KOPT-K1 (cell line): ENCODE data around the gene CSRP2.

Experiments used
- H3K27ac ChIP-seq: fragments of 200-600 bp; sonication (generic); 2 replicates; pipeline ENCODE4 v1.5.1; 2016; ENCODE audit warnings: antibody characterized with exemption, mild to moderate bottlenecking, low read depth, low read length; ENCODE audit not compliant: poor library complexity, severe bottlenecking
- H3K36me3 ChIP-seq: fragments of 200-600 bp; sonication (generic); 2 replicates; pipeline ENCODE4 v1.5.1; 2017; ENCODE audit warnings: antibody characterized with exemption, mild to moderate bottlenecking, low read length, moderate library complexity; ENCODE audit not compliant: insufficient read depth
- H3K9me3 ChIP-seq: fragments of 200-600 bp; sonication (generic); 2 replicates; pipeline ENCODE4 v1.5.1; 2017; ENCODE audit warnings: antibody characterized with exemption, low read length, mild to moderate bottlenecking; ENCODE audit not compliant: insufficient read depth, poor library complexity, severe bottlenecking

The CSRP2 gene

GRCh38 chr12:76878899-76879709 is at the start of gene CSRP2:
CSRP2 (minus strand) TSS chr12:76879019; CDS start chr12:76866260, 12,759 bp downstream.
- no peaks in the 10 kb centered on the region for H3K9me3 ChIP-seq
- H3K27ac ChIP-seq, result no peak within 1 kb of the TSS
- no peaks in the 10 kb centered on the region for H3K36me3 ChIP-seq

- Histone ChIP-seq H3K36me3 (no peaks in the 10 kb centered on the region), H3K9me3 (no peaks in the 10 kb centered on the region), H3K27ac (no peak overlapping the region)
These were observed 48.5 kb upstream of the CSRP2 start for GRCh38 chr12:76927170-76927784.

- no peak overlapping the region for H3K27ac ChIP-seq
- no peaks in the 10 kb centered on the region for H3K9me3 ChIP-seq
- H3K36me3 ChIP-seq, result no peaks in the 10 kb centered on the region
These were observed 46.3 kb upstream of the CSRP2 start for GRCh38 chr12:76925135-76925534.

GRCh38 chr12:76922866-76923265 is 44.0 kb upstream of the CSRP2 start:
- H3K9me3 ChIP-seq, result no peaks in the 10 kb centered on the region
- no peak overlapping the region for H3K27ac ChIP-seq
- no peaks in the 10 kb centered on the region for H3K36me3 ChIP-seq

- H3K36me3 ChIP-seq, result no peaks in the 10 kb centered on the region
- H3K9me3 ChIP-seq, result no peaks in the 10 kb centered on the region
- H3K27ac ChIP-seq, result no peak overlapping the region
These were observed 43.3 kb upstream of the CSRP2 start for GRCh38 chr12:76921891-76922664.

- Histone ChIP-seq H3K27ac (no peak overlapping the region), H3K9me3 (no peaks in the 10 kb centered on the region), H3K36me3 (no peaks in the 10 kb centered on the region)
These were observed 42.3 kb upstream of the CSRP2 start for GRCh38 chr12:76921100-76921471.

- H3K36me3 ChIP-seq, result no peaks in the 10 kb centered on the region
- no peak overlapping the region for H3K27ac ChIP-seq
- H3K9me3 ChIP-seq, result no peaks in the 10 kb centered on the region
These were observed 41.6 kb upstream of the CSRP2 start for GRCh38 chr12:76920172-76921099.

GRCh38 chr12:76919383-76920171 is 40.8 kb upstream of the CSRP2 start:
- H3K9me3 ChIP-seq, result no peaks in the 10 kb centered on the region
- H3K27ac ChIP-seq, result no peak overlapping the region
- no peaks in the 10 kb centered on the region for H3K36me3 ChIP-seq

GRCh38 chr12:76916170-76916540 is 37.3 kb upstream of the CSRP2 start:
- Histone ChIP-seq H3K27ac (no peak overlapping the region), H3K9me3 (no peaks in the 10 kb centered on the region)

GRCh38 chr12:76915361-76916169 is 36.7 kb upstream of the CSRP2 start:
- no peak overlapping the region for H3K27ac ChIP-seq
- no peaks in the 10 kb centered on the region for H3K36me3 ChIP-seq
- no peaks in the 10 kb centered on the region for H3K9me3 ChIP-seq

More at GRCh38 chr12:76916170-76916540, 37.3 kb upstream of the CSRP2 start:
- no peaks in the 10 kb centered on the region for H3K36me3 ChIP-seq

- H3K36me3 ChIP-seq, result no peaks in the 10 kb centered on the region
- no peak overlapping the region for H3K27ac ChIP-seq
- no peaks in the 10 kb centered on the region for H3K9me3 ChIP-seq
These were observed 35.5 kb upstream of the CSRP2 start for GRCh38 chr12:76914102-76914859.

- H3K9me3 ChIP-seq, result no peaks in the 10 kb centered on the region
- no peak overlapping the region for H3K27ac ChIP-seq
- no peaks in the 10 kb centered on the region for H3K36me3 ChIP-seq
These were observed 30.5 kb upstream of the CSRP2 start for GRCh38 chr12:76909290-76909689.
